H9 (cell line): ENCODE data around the gene UNC79. TPM values are rescaled to one million over a fixed set of nuclear protein-coding genes. Genes with fewer than 3 reads are reported as not detected.

Source experiments
- DNase-seq: peaks from one replicate; pipeline ENCODE4 v3.0.0-alpha.2; 2017
- H2AFZ ChIP-seq: one replicate; pipeline ENCODE4 v1.6.1; 2013; ENCODE audit warnings: mild to moderate bottlenecking, low read length, control low read depth, moderate library complexity
- H2AK5ac ChIP-seq: 2 replicates; pipeline ENCODE4 v1.6.1; 2013; ENCODE audit warnings: low read length, control low read depth, mixed read lengths; ENCODE audit not compliant: insufficient read length
- H2BK120ac ChIP-seq: one replicate; pipeline ENCODE4 v1.6.1; 2013; ENCODE audit warnings: low read depth, mild to moderate bottlenecking, low read length, control low read depth, inconsistent platforms; ENCODE audit not compliant: poor library complexity, severe bottlenecking
- H2BK12ac ChIP-seq: 2 replicates; pipeline ENCODE4 v1.6.1; 2013; ENCODE audit warnings: low read length, control low read depth, mixed read lengths, low read depth; ENCODE audit not compliant: insufficient read length
- H2BK15ac ChIP-seq: 2 replicates; pipeline ENCODE4 v1.6.1; 2013; ENCODE audit warnings: low read depth, low read length, control low read depth
- H2BK20ac ChIP-seq: one replicate; pipeline ENCODE4 v1.6.1; 2013; ENCODE audit warnings: low read depth, mild to moderate bottlenecking, low read length, control low read depth, inconsistent platforms; ENCODE audit not compliant: poor library complexity, severe bottlenecking
- H2BK5ac ChIP-seq: 2 replicates; pipeline ENCODE4 v1.6.1; 2013; ENCODE audit warnings: low read length, control low read depth, mixed read lengths; ENCODE audit not compliant: insufficient read length
- H3K14ac ChIP-seq: 2 replicates; pipeline ENCODE4 v1.6.1; 2013; ENCODE audit warnings: low read length, control low read depth; ENCODE audit not compliant: insufficient read depth
- H3K18ac ChIP-seq: 2 replicates; pipeline ENCODE4 v1.6.1; 2013; ENCODE audit warnings: low read depth, mild to moderate bottlenecking, mixed read lengths, low read length, control low read depth; ENCODE audit not compliant: insufficient read length
- H3K23ac ChIP-seq: 2 replicates; pipeline ENCODE4 v1.6.1; 2013; ENCODE audit warnings: low read length, control low read depth, mixed read lengths, low read depth; ENCODE audit not compliant: insufficient read length
- H3K23me2 ChIP-seq: 2 replicates; pipeline ENCODE4 v1.6.1; 2013; ENCODE audit warnings: low read depth, mild to moderate bottlenecking, mixed read lengths, low read length, control low read depth; ENCODE audit not compliant: insufficient read length, poor library complexity, severe bottlenecking
- H3K27ac ChIP-seq: 2 replicates; pipeline ENCODE4 v1.5.1; 2013; ENCODE audit warnings: low read length, control low read depth, mixed read lengths, low read depth; ENCODE audit not compliant: insufficient read length
- H3K27me3 ChIP-seq: 2 replicates; pipeline ENCODE4 v1.6.1; 2013; ENCODE audit warnings: low read length, control low read depth, inconsistent platforms; ENCODE audit not compliant: insufficient read depth
- H3K4ac ChIP-seq: 2 replicates; pipeline ENCODE4 v1.6.1; 2013; ENCODE audit warnings: low read depth, mild to moderate bottlenecking, control low read depth, inconsistent platforms, low read length, moderate library complexity
- H3K4me1 ChIP-seq: 2 replicates; pipeline ENCODE4 v1.6.1; 2013; ENCODE audit warnings: low read length, control low read depth, inconsistent platforms; ENCODE audit not compliant: insufficient read depth
- H3K4me2 ChIP-seq: 2 replicates; pipeline ENCODE4 v1.6.1; 2013; ENCODE audit warnings: low read length, control low read depth, mixed read lengths; ENCODE audit not compliant: insufficient read length, insufficient read depth
- H3K56ac ChIP-seq: 2 replicates; pipeline ENCODE4 v1.6.1; 2013; ENCODE audit warnings: low read depth, mild to moderate bottlenecking, mixed read lengths, low read length, control low read depth; ENCODE audit not compliant: insufficient read length
- H3K79me1 ChIP-seq: 2 replicates; pipeline ENCODE4 v1.6.1; 2013; ENCODE audit warnings: low read depth, mild to moderate bottlenecking, moderate library complexity, low read length, control low read depth, inconsistent platforms; ENCODE audit not compliant: insufficient read depth, poor library complexity, severe bottlenecking
- H3K79me2 ChIP-seq: 2 replicates; pipeline ENCODE4 v1.6.1; 2013; ENCODE audit warnings: low read length, control low read depth, inconsistent platforms; ENCODE audit not compliant: insufficient read depth
- H3K9ac ChIP-seq: 2 replicates; pipeline ENCODE4 v1.6.1; 2013; ENCODE audit warnings: low read length, control low read depth, mixed read lengths; ENCODE audit not compliant: insufficient read length; ENCODE audit errors: extremely low read depth
- H3K9me3 ChIP-seq: one replicate; pipeline ENCODE4 v1.6.1; 2013; ENCODE audit warnings: low read depth, low read length, inconsistent platforms; ENCODE audit not compliant: control insufficient read depth
- H3T11ph ChIP-seq: one replicate; pipeline ENCODE4 v1.6.1; 2013; ENCODE audit warnings: mild to moderate bottlenecking, low read length, control low read depth, inconsistent platforms
- H4K20me1 ChIP-seq: one replicate; pipeline ENCODE4 v1.6.1; 2013; ENCODE audit not compliant: control insufficient read depth, insufficient read length, insufficient read depth
- H4K5ac ChIP-seq: 2 replicates; pipeline ENCODE4 v1.6.1; 2013; ENCODE audit warnings: low read depth, mild to moderate bottlenecking, mixed read lengths, low read length, control low read depth; ENCODE audit not compliant: insufficient read length
- H4K8ac ChIP-seq: replicated peaks from 2 replicates; pipeline ENCODE4 v1.6.1; 2013; ENCODE audit warnings: low read length, control low read depth, mixed read lengths, low read depth; ENCODE audit not compliant: insufficient read length
- H4K91ac ChIP-seq: 2 replicates; pipeline ENCODE4 v1.6.1; 2013; ENCODE audit warnings: low read depth, mild to moderate bottlenecking, moderate library complexity, mixed read lengths, low read length, control low read depth; ENCODE audit not compliant: insufficient read length
- H3K27ac Mint-ChIP-seq, 3 experiments: 2 replicates in 2 of 3; 3 replicates in 1 of 3; pipeline ENCODE4 v1.8.0; 2020 to 2021; ENCODE audit warnings: mixed read lengths in 3 of 3, mild to moderate bottlenecking in 1 of 3, moderate library complexity in 1 of 3
- H3K27me3 Mint-ChIP-seq: 2 replicates; pipeline ENCODE4 v1.8.0; 2021; ENCODE audit warnings: low read depth, mild to moderate bottlenecking, moderate library complexity, mixed read lengths
- H3K36me3 Mint-ChIP-seq, 3 experiments: 2 replicates in 2 of 3; 3 replicates in 1 of 3; pipeline ENCODE4 v1.8.0; 2020 to 2021; ENCODE audit warnings: low read depth in 3 of 3, mixed read lengths in 3 of 3; ENCODE audit not compliant: insufficient read depth in 1 of 3
- H3K4me1 Mint-ChIP-seq, 2 experiments: 2 replicates each; pipeline ENCODE4 v1.8.0; 2020; ENCODE audit warnings: mixed read lengths in 2 of 2
- H3K4me3 Mint-ChIP-seq, 2 experiments: 2 replicates in 1 of 2; 3 replicates in 1 of 2; pipeline ENCODE4 v1.8.0; 2020 to 2021; ENCODE audit warnings: mild to moderate bottlenecking in 2 of 2, mixed read lengths in 2 of 2, moderate library complexity in 1 of 2
- H3K9me3 Mint-ChIP-seq, 2 experiments: 2 replicates in 1 of 2; 3 replicates in 1 of 2; pipeline ENCODE4 v1.8.0; 2020; ENCODE audit warnings: mild to moderate bottlenecking in 2 of 2, mixed read lengths in 2 of 2, moderate library complexity in 1 of 2
- CTCF ChIP-seq: fragments of 200-600 bp; sonication (generic); conservative IDR thresholded peaks from 3 replicates; pipeline ENCODE4 v1.8.0; 2021; ENCODE audit warnings: antibody characterized with exemption, mild to moderate bottlenecking
- WGBS: extraction: QIAGEN DNeasy Blood & Tissue Kit; methylation state at CpG from one replicate; pipeline ENCODE4 v1.1.7; 2013; ENCODE audit warnings: missing lambda C conversion rate, low lambda C conversion rate, mixed read lengths; ENCODE audit not compliant: insufficient read length; ENCODE audit errors: extremely low coverage; 5-methylcytosine and 5-hydroxymethylcytosine counted together
- total RNA-seq: library from RNA; stranded (reverse); gene quantifications from 2 replicates; pipeline ENCODE4 v1.2.1, GENCODE V29; 2021

Gene UNC79
- total RNA-seq, 1 experiment from 2014 or later, result 3.0 TPM

GRCh38 chr14:93643127-93643526, 212.4 kb downstream of the UNC79 start:
- no peak overlapping the region for H3K14ac ChIP-seq
- H3K23me2 ChIP-seq, result no peaks in the 10 kb centered on the region
- no peak overlapping the region for H2BK15ac ChIP-seq
- no CpG with 5 or more reads among the region's 3 CpGs for WGBS
- peaks cover 4 to 6% (median 4%) of the 10 kb centered on the region in 3 experiments; a peak in 6 of 7 replicates for H3K36me3 Mint-ChIP-seq
- H3K56ac ChIP-seq, result no peak overlapping the region
- H3K4ac ChIP-seq, result no peak overlapping the region
- H2BK5ac ChIP-seq, result no peak overlapping the region
- H3K27me3 Mint-ChIP-seq, result no peaks in the 10 kb centered on the region
- H2AK5ac ChIP-seq, result no peak overlapping the region
- H4K5ac ChIP-seq, result no peak overlapping the region
- H3K18ac ChIP-seq, result no peak overlapping the region
- H3K27ac ChIP-seq, result no peak overlapping the region
- H3K27me3 ChIP-seq, result no peaks in the 10 kb centered on the region
- no peak overlapping the region for H3K4me3 Mint-ChIP-seq
- no peaks in the 10 kb centered on the region for H3K9me3 ChIP-seq
- no peak overlapping the region for H3T11ph ChIP-seq
- H3K4me1 Mint-ChIP-seq, result no peaks in the 10 kb centered on the region
- H4K91ac ChIP-seq, result no peak overlapping the region
- no peak for DNase-seq
- no peak overlapping the region for H4K8ac ChIP-seq
- no peaks in the 10 kb centered on the region for H3K4me1 ChIP-seq
- H3K23ac ChIP-seq, result no peak overlapping the region
- peaks cover 2 to 3% of the 10 kb centered on the region in 2 experiments; a peak in 3 of 5 replicates for H3K9me3 Mint-ChIP-seq
- no peak overlapping the region for H2BK20ac ChIP-seq
- no peak overlapping the region for H2BK120ac ChIP-seq
- H2BK12ac ChIP-seq, result no peak overlapping the region
- H3K79me1 ChIP-seq, result no peaks in the 10 kb centered on the region
- H3K4me2 ChIP-seq, result no peak overlapping the region
- no peaks in the 10 kb centered on the region for H3K79me2 ChIP-seq
- no peak overlapping the region for H3K27ac Mint-ChIP-seq
- H2AFZ ChIP-seq, result no peak overlapping the region
- H4K20me1 ChIP-seq, result no peaks in the 10 kb centered on the region
- H3K9ac ChIP-seq, result no peak overlapping the region
- TF ChIP-seq CTCF, result no peak
